ENCODE results near the gene COP1.

The COP1 gene

DNA sequence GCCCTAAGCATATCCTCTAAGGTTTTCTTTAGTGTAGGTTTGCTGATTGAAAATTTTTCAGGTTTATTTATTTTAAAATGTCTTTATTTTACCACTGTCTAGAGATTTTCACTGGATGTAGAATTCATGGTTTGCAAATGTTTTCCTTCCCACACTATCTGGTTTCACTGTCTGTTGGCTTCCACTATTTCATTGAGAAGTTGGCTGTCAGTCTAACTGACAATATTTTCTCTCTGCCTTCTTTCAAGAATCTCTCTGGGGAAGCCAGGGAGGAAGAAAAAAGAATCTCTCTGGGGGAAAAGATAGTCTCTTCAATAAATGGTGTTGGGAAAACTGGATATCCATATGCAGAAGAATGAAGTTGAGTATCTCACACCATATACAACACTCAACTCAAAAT is 226.0 kb downstream of the COP1 start:
- FAIRE-seq (no peak), DNase-seq (ENCODE audit: extremely low spot score, insufficient read length, low read depth) (no peak)

DNA sequence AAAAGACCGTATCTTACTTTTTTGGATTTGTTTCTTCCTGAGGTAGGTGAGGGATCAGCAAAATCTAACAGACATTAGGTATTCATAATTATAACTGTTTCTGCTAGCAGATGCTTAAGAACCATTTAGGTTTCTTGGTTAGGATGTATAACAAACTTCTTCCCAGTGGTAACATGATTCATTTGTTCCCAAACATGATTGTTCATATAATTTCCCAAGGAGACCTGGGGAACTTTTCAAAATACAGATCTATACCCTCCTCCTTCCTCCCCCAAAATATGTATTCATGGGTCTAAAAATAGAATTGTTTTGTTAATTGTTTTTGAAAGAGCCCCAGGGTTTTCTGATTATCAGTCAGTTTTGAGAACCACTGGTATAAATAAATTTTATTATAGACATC is 228.2 kb downstream of the COP1 start:
- no peak for FAIRE-seq
- DNase-seq (ENCODE audit: extremely low spot score, insufficient read length, low read depth) = no peak

DNA sequence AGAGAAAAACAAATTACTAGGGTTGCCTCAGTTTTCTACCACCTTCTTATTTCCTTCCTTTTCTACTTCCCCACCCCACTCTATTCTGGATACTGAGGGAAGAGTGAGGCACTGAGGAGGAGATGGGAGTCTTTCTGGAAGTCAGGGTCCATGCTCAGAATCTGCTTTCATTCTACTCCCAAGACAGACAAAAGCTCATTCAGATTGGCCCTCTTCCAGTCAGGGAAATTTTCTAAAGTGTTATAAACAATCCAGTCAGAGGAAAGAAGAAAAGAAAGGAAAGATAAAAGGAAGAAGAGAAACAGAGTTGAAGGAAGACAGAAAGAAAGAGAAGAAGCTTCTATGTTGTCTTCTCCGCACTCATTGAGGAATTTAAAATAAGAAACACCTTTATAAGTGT is 228.6 kb downstream of the COP1 start:
- DNase-seq (ENCODE audit: extremely low spot score, insufficient read length, low read depth) (no peak), FAIRE-seq (no peak)

DNA sequence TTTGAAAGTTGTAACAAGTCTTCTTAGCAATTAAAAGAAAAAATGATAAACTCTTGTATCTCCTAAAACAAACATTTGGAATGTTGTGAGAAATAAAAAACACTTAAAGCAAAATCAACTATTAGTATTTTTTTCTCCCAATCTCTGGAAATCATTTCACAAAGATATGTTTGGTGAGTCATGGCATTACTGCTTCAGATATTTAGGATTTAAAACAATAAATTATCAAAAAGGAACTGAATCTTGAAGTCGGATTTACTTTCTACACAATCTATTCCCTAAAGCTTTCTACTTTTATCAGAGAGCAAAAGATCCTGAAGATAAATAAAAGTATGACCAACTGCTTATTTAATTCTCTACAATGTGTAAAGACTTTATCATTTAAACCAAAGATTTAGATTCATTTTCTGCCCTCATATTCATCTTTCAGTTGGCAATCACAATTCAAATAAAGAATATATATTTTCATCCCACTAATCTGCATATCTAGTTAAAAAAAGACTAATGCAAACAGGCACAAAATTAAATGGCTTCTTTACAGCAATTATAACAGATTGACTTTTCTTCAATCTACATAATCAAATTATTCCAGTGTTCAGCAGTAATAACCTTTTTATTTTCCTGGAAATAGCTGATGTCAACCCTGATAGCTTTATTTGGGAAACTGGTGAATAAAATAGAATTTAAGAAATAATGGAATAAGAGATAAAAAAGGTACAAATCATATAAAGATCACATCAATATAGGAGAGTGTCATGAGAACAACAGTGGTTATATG is 230.0 kb downstream of the COP1 start:
- DNase-seq (ENCODE audit: extremely low spot score, insufficient read length, low read depth) (no peak), FAIRE-seq (no peak)

DNA sequence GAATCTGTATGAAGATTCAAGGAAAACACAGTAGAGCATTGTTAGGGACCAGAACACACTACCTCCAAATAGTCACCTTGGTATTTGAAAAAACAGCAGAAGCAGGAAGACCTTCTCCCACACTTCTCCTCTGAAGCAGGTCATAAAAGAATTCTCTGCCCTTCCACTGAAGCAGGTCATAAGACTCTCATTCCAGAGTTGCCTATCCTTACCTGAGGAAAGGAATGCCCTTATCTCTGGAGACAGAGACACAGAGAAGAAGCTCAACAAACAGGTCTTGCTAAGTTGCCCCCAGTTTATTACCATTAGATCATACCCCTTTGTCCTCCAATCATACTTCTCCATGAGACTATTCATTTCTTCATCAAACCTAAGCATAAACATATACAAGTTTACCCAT is 237.9 kb downstream of the COP1 start:
- no peak for DNase-seq (ENCODE audit: extremely low spot score, insufficient read length, low read depth)
- no peak for FAIRE-seq

DNA sequence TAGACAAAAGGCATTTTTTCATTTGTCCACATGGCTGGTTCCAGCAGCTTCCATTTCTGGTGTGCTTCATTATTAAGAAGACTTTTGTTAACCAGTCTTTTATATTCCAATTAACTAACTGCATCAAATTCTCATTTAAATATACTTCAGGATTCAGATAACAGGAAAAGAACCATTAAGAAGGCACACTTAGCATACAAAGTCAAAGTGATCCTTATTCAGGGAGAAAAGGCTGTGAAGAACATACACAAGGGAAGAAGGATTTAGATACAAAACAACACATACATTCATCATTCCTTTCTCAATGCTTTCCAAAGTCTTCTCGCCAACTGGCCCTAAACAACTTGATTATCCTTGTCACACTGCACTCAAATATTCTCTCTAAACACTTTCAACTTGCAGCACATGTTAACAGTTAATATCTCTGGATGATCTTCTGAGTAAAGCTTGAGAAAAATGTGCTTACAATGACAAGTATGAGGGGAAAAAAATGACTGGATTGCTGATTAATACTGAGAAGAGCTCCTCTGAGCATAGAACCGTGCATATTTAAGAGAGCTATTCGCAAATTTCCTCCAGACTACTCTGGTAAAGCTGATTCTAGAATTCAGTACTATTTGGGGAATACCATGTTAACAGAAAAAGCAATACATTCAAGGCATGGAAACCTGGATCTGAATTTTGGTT is 238.5 kb downstream of the COP1 start:
- DNase-seq (ENCODE audit: extremely low spot score, insufficient read length, low read depth) (no peak), FAIRE-seq (no peak)

DNA sequence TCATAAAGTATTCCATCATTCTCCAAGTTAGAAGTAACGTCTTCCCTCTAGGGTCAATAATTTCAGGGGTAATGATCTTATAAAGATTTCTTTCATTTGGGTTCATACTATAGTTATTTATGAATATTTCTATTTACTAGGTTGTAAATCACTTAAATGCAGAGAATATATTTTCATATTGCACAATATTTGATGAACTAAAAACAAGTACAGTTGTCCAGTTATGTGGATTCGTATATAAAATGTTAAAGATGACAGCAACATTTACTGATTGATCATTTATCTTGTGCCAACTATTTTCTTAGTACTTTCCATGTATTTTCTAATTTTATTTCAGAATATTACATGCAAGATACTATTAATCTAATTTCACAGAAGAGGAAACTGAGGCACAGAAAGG is 243.3 kb downstream of the COP1 start:
- DNase-seq (ENCODE audit: extremely low spot score, insufficient read length, low read depth) (no peak), FAIRE-seq (no peak)

DNA sequence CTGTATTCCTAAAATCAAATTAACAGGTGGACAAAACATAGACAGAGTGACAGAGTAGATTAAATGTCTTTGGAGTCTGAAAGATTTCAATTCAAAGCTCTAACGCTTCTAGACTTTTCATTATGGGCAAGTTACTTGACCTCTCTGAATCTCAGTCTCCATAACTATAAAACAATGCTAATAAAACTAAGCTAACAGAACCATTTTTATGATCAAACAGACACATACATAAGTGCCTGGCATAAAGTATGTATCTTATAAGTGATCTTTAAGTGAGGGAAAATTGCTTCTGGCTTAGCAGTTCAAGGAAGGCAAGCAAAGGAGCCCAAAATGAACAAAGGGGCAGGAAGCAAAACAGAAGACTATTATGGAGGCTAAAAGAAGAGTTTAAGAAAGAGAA is 246.9 kb downstream of the COP1 start:
- DNase-seq (ENCODE audit: extremely low spot score, insufficient read length, low read depth) = no peak
- FAIRE-seq = no peak

DNA sequence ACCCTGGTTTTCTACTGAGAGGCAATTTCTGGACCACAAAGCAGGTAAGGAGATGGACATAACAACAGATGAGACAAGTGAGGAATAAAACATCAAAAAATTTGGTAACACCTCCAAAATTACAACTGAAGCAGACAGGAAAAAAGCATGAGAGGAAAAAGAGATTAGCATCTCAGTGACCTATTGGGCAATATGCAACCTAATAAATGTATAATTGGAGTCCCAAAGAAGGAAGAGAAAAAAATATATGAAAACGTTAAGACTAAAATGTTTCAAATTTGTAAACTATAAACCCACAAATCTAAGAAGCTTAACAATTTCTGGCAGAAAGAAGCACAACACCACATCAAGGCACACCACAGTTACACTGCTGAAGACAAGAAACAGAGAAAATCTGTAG is 255.5 kb downstream of the COP1 start:
- FAIRE-seq (no peak), DNase-seq (ENCODE audit: extremely low spot score, insufficient read length, low read depth) (no peak)

DNA sequence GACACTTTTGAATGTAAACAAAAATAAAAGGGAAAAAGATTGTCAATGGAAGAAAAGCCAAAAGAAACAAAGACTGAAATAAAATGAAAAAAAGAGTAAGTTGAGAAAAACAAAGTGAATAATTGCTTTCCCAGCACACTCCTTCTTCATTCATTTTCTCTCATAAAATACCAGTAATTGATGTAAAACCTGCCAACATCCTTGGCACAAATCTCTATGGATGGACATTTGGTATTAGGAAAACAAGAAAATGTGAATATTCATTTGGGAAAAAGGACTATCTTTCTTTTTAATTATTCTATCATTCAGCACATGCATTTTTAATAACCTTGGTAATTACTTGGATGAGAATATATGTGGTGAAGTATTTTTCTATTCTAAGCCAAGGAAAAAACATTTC is 259.3 kb downstream of the COP1 start:
- FAIRE-seq (no peak), DNase-seq (ENCODE audit: extremely low spot score, insufficient read length, low read depth) (no peak)

DNA sequence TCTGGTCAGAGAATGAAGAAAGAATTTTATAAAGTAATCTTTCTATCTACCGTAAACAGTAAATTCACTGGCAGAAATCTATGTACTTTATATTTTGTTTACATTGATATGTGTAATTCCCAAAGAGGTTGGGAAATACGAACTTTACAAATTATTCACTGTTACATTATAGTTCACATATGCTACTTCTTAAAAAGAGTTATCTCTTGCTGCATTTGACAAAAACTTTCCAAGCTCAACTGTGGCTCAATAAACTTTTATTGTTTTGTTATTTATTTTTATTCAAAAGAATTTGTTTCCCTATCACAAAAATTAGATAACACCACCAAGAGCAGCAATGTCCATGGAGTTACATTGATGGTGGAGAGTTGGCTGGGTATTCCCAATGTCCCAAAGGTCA is 262.5 kb downstream of the COP1 start:
- DNase-seq (ENCODE audit: extremely low spot score, insufficient read length, low read depth) (no peak), FAIRE-seq (no peak)

DNA sequence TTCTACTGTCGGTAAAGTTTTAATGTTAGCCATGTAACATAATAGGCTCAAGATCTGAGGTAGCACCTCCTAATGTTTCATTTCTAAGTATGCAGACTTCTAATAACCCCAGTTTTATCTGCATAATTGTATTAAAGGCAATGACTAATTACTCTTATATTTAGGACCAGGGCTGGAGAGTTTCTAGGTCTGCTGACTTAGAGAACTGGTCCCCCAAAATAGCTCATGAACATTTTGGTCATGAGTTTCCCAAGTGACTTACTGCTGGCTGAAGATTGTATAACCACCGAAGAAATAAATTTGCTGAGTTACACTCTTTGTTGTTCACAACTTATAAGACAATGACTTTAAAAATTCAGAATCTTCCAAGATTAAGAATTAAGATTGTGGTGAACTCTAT is 265.9 kb downstream of the COP1 start:
- FAIRE-seq (no peak), DNase-seq (ENCODE audit: extremely low spot score, insufficient read length, low read depth) (no peak)

DNA sequence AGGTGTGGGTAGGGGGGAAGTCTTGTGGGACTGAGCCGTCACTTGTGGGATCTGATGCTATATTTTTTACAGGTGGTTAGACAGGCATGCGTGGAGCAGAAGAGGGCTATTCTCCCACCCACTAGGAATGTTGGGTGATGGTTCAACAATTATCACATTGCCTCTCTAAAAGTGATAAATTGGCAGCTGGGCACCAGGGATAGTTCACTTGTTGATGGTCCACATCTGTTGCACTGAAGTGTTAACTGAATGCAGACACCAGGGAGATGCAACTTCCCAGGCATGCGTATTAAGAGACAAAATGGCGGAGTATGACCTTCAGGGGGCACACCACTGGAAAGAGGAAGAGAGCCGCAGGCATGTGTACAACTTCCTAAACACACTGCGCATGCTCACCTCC is 270.4 kb downstream of the COP1 start:
- FAIRE-seq (no peak), DNase-seq (ENCODE audit: extremely low spot score, insufficient read length, low read depth) (no peak)

DNA sequence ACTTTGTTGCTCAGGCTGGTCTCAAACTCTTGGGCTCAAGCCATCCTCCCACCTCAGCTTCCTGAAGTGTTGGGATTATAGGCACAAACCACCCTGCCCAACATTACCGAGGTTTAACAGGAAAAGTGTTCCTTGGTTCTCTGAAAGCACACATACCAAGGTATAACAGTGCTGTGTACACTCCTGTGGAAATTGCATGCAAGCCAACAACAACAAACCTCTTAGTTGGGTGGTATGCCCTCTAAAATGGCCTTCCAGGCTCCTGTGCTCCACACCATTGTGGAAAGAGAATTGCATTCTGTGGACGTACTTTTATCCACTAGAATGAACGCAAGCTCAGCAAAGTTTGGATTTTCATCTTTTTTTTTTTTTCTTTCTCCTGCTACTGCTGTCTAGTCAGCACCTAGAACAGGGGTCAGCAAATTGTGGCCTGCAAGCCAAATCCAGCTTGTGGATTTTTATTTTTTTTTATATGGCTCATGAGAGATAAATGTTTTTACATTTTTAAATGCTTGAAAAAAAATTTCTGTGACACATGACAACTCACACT is 271.4 kb downstream of the COP1 start:
- no peak for DNase-seq (ENCODE audit: extremely low spot score, insufficient read length, low read depth)
- no peak for FAIRE-seq

DNA sequence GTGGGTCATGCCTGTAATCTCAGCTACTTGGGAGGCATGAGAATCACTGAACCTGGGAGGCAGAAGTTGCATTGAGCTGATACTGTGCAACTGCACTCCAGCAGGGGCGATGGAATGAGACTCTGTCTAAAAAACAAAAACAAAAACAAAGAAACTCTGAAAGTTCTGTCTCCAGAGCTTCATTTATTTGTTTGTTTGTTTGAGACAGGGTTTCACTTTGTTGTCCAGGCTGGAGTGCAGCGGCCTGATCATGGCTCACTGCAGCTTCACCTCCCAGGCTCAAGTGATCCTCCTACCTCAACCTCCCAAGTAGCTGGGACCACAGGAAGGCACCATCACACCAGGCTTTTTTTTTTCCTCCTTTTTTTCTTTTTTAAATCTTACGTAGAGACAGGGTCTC is 271.9 kb downstream of the COP1 start:
- no peak for DNase-seq (ENCODE audit: extremely low spot score, insufficient read length, low read depth)

DNA sequence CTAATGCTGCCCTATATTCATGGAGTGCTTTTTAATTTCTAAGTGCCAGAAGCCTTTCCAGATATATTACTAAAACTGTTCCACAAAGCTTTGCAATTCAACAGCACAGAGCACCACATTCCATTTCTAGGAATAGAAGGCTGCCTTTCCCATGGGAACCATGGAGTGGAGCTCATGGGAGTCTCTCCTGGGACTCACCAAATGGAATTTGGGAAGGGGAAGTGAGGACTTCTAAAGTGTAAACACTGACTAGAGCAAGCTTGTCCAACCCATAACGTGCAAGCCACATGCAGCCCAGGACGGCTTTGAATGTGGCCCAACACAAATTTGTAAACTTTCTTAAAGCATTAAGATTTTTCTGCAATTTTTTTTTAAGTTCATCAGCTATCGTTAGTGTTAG is 273.3 kb downstream of the COP1 start:
- FAIRE-seq = no peak
- DNase-seq (ENCODE audit: extremely low spot score, insufficient read length, low read depth) = no peak

More for the DNA sequence above, 271.9 kb downstream of the COP1 start:
- no peak for FAIRE-seq

DNA sequence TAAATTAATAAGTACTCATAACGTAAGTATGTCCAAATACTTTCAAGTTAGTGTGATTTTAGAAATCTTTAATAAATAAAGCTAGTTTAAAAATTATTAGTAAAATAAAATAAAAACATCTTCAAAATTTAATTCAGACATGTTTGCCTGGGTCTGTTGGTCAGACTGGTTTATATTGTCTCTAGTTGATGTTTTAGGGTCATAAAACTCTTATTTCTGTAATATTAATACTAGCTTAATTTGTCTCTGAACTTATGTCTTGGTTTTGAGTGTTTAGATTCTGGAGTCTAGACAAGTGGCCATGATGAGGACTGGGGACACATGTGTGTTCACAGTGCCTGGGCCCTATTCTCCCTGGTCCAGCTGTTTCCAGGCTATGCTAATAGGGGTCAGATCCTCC is 279.1 kb downstream of the COP1 start:
- DNase-seq (ENCODE audit: extremely low spot score, insufficient read length, low read depth) = no peak
- FAIRE-seq = no peak

DNA sequence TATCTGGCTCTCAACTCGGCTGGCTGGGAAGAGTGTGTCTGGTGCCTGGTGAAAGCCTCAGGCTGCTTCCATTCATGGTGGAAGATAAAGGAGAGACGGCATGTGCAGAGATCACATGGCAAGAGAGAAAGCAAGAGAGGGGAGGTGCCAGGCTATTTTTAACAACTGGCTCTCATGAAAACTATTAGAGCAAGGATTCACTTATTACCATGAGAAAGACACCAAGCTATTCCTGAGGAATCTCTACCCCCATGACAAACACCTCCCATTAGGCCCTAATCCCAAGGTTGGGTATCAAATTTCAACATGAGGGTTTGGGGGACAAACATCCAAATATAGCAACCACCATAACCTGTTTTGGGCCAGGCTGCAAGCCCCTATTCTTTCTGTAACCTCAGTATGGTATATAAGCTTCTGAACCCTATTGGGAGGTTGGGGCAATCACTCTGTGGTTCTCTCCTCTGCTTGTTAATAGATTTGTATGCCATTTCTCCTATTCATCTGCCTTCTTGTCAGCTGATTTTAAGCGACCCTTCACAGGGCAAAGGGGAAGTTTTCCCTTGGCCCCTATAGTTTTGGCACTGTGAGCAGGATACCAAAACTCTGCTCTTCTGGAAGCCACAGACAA is 284.7 kb downstream of the COP1 start:
- no peak for DNase-seq (ENCODE audit: extremely low spot score, insufficient read length, low read depth)
- no peak for FAIRE-seq

DNA sequence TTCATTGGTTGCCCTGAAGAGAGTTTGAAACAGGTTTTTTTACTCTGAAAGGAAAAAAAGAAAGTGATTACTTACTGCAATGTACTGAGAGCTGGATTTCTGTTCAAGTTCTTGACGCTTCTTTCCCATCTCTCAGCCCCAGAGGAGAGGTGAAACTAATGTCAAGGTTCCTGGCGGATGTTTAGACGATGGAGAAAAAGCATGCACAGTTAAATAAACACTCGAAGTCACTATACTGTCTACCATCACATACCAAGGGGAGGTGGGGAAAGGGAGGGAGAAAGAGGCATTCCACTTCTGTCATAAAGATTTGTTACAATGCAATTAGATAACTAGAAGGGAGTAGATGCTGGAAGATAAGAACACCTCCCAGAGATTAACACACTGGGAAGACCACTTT is 286.7 kb downstream of the COP1 start:
- no peak for FAIRE-seq
- no peak for DNase-seq (ENCODE audit: extremely low spot score, insufficient read length, low read depth)

DNA sequence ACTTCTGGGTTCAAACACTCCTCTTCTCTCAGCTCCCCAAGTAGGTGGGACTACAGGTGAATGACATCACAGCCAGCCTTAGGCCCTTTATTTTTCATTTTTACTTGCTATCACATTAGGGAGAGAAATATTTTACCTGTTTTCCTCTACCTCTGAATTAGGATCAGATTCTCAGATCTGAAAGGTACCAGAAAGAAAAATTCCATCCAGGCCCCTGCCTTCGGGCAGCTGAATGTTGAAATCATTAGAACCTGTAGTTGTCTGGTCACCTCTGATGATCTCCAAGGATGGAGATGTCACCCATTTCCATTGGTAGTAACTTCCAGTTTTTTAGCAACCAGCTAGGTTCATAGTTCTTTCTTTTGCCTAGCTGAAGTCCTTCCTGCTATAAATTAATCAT is 288.1 kb downstream of the COP1 start:
- FAIRE-seq (no peak), DNase-seq (ENCODE audit: extremely low spot score, insufficient read length, low read depth) (no peak)

DNA sequence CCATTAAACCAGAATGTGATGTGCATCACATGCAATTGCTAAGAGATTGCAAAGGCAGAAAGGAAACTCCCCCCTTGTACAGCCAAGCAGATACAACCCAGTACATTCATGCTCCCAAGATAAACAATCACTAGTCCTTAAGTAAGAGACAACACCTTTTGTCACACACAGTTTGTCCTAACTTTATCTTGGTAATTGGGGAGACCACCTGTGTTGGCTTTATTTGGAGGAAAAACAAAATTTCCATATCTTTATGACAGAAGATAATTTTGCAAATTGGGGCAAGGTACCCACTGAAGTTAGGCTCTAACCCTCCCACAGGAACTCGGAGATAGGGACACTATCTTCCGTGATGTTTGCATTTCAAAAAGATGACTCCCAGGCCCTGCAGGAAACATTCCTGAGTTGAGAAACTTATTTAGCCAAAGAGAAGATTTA is 288.7 kb downstream of the COP1 start:
- FAIRE-seq = no peak
- DNase-seq (ENCODE audit: extremely low spot score, insufficient read length, low read depth) = no peak
